Measurements from ENCODE around the gene TYSND1.
A peak's percentile ranks its signal among the peaks of the same experiment; 100 is the strongest.

Gene TYSND1

GRCh38 chr10:70148516-70148915 lies 2.0 kb upstream of the TYSND1 start:
- H3K4me3 Mint-ChIP-seq, result no peak overlapping the region
- no peaks in the 10 kb centered on the region for H3K27me3 Mint-ChIP-seq
- peaks cover 68% of the 10 kb centered on the region for H3K36me3 Mint-ChIP-seq (ENCODE audit: low read depth)
- H3K4me1 Mint-ChIP-seq (ENCODE audit: low read depth), result peaks cover 34% of the 10 kb centered on the region
- no peaks in the 10 kb centered on the region for H3K9me3 Mint-ChIP-seq
- H3K27ac Mint-ChIP-seq, result peak overlapping the region; percentile 59
- no peak for DNase-seq

GRCh38 chr10:70147259-70147625 lies 742 bp upstream of the TYSND1 start:
- Mint-ChIP-seq H3K4me1 (ENCODE audit: low read depth) (peaks cover 41% of the 10 kb centered on the region), H3K27ac (peak overlapping the region; percentile 96), H3K27me3 (no peaks in the 10 kb centered on the region), H3K9me3 (no peaks in the 10 kb centered on the region), H3K4me3 (peak overlapping the region; percentile 88), H3K36me3 (ENCODE audit: low read depth) (peaks cover 63% of the 10 kb centered on the region)
- DNase-seq, result no peak

GRCh38 chr10:70145666-70146488 lies 623 bp downstream of the TYSND1 start:
- H3K27me3 Mint-ChIP-seq, result no peaks in the 10 kb centered on the region
- H3K36me3 Mint-ChIP-seq (ENCODE audit: low read depth), result peaks cover 49% of the 10 kb centered on the region
- H3K4me1 Mint-ChIP-seq (ENCODE audit: low read depth), result peaks cover 38% of the 10 kb centered on the region
- peak; percentile 85 for DNase-seq
- no peaks in the 10 kb centered on the region for H3K9me3 Mint-ChIP-seq
- H3K4me3 Mint-ChIP-seq, result peak overlapping the region; percentile 88
- H3K27ac Mint-ChIP-seq, result peak overlapping the region; percentile 96

- no peaks in the 10 kb centered on the region for H3K27me3 Mint-ChIP-seq
- no peak for DNase-seq
- peaks cover 49% of the 10 kb centered on the region for H3K36me3 Mint-ChIP-seq (ENCODE audit: low read depth)
- peak overlapping the region; percentile 88 for H3K4me3 Mint-ChIP-seq
- peak overlapping the region; percentile 82 for H3K27ac Mint-ChIP-seq
- peaks cover 38% of the 10 kb centered on the region for H3K4me1 Mint-ChIP-seq (ENCODE audit: low read depth)
- no peaks in the 10 kb centered on the region for H3K9me3 Mint-ChIP-seq
These were observed 1.3 kb downstream of the TYSND1 start for GRCh38 chr10:70145166-70145665.

- H3K4me3 Mint-ChIP-seq, result peak overlapping the region; percentile 88
- H3K9me3 Mint-ChIP-seq, result no peaks in the 10 kb centered on the region
- peaks cover 38% of the 10 kb centered on the region for H3K4me1 Mint-ChIP-seq (ENCODE audit: low read depth)
- peaks cover 48% of the 10 kb centered on the region for H3K36me3 Mint-ChIP-seq (ENCODE audit: low read depth)
- H3K27me3 Mint-ChIP-seq, result no peaks in the 10 kb centered on the region
- no peak for DNase-seq
- peak overlapping the region; percentile 82 for H3K27ac Mint-ChIP-seq
These were observed 2.0 kb downstream of the TYSND1 start for GRCh38 chr10:70144372-70145110.

- Mint-ChIP-seq H3K4me3 (no peak overlapping the region), H3K36me3 (ENCODE audit: low read depth) (peaks cover 41% of the 10 kb centered on the region), H3K27ac (no peak overlapping the region), H3K9me3 (no peaks in the 10 kb centered on the region), H3K27me3 (no peaks in the 10 kb centered on the region), H3K4me1 (ENCODE audit: low read depth) (peaks cover 35% of the 10 kb centered on the region)
- DNase-seq, result no peak
These were observed 3.9 kb downstream of the TYSND1 start for GRCh38 chr10:70142555-70142954.

GRCh38 chr10:70140297-70140696 lies 6.2 kb downstream of the TYSND1 start:
- no peak for DNase-seq
- Mint-ChIP-seq H3K27ac (no peak overlapping the region), H3K4me3 (no peak overlapping the region), H3K4me1 (ENCODE audit: low read depth) (peaks cover 27% of the 10 kb centered on the region), H3K36me3 (ENCODE audit: low read depth) (peaks cover 29% of the 10 kb centered on the region), H3K9me3 (no peaks in the 10 kb centered on the region), H3K27me3 (no peaks in the 10 kb centered on the region)

GRCh38 chr10:70139997-70140250 lies 6.6 kb downstream of the TYSND1 start:
- H3K27me3 Mint-ChIP-seq, result no peaks in the 10 kb centered on the region

GRCh38 chr10:70139151-70139996 lies 7.1 kb downstream of the TYSND1 start:
- Mint-ChIP-seq H3K27ac (peak overlapping the region; percentile 4), H3K9me3 (no peaks in the 10 kb centered on the region), H3K36me3 (ENCODE audit: low read depth) (peaks cover 29% of the 10 kb centered on the region), H3K4me3 (no peak overlapping the region), H3K4me1 (ENCODE audit: low read depth) (peaks cover 22% of the 10 kb centered on the region), H3K27me3 (no peaks in the 10 kb centered on the region)
- DNase-seq, result no peak

More at GRCh38 chr10:70139997-70140250, 6.6 kb downstream of the TYSND1 start:
- peaks cover 29% of the 10 kb centered on the region for H3K36me3 Mint-ChIP-seq (ENCODE audit: low read depth)
- no peak overlapping the region for H3K4me3 Mint-ChIP-seq
- no peak overlapping the region for H3K27ac Mint-ChIP-seq
- no peak for DNase-seq
- H3K4me1 Mint-ChIP-seq (ENCODE audit: low read depth), result peaks cover 26% of the 10 kb centered on the region
- no peaks in the 10 kb centered on the region for H3K9me3 Mint-ChIP-seq

- H3K4me1 Mint-ChIP-seq (ENCODE audit: low read depth), result peaks cover 11% of the 10 kb centered on the region
- H3K4me3 Mint-ChIP-seq, result no peak overlapping the region
- H3K27ac Mint-ChIP-seq, result no peak overlapping the region
- H3K27me3 Mint-ChIP-seq, result no peaks in the 10 kb centered on the region
- peaks cover 25% of the 10 kb centered on the region for H3K36me3 Mint-ChIP-seq (ENCODE audit: low read depth)
- DNase-seq, result no peak
- no peaks in the 10 kb centered on the region for H3K9me3 Mint-ChIP-seq
These were observed 8.3 kb downstream of the TYSND1 start for GRCh38 chr10:70137927-70138883.

GRCh38 chr10:70137135-70137534 lies 9.4 kb downstream of the TYSND1 start:
- Mint-ChIP-seq H3K36me3 (ENCODE audit: low read depth) (peaks cover 23% of the 10 kb centered on the region), H3K4me3 (no peak overlapping the region), H3K27me3 (peaks cover under 1% of the 10 kb centered on the region), H3K27ac (no peak overlapping the region), H3K9me3 (no peaks in the 10 kb centered on the region), H3K4me1 (ENCODE audit: low read depth) (peaks cover 13% of the 10 kb centered on the region)
- DNase-seq, result peak; percentile 7

- H3K4me3 Mint-ChIP-seq, result no peak overlapping the region
- H3K9me3 Mint-ChIP-seq, result no peaks in the 10 kb centered on the region
- peaks cover 2% of the 10 kb centered on the region for H3K27me3 Mint-ChIP-seq
- H3K36me3 Mint-ChIP-seq (ENCODE audit: low read depth), result peaks cover 26% of the 10 kb centered on the region
- no peak overlapping the region for H3K27ac Mint-ChIP-seq
- DNase-seq, result peak; percentile 17
- peaks cover 25% of the 10 kb centered on the region for H3K4me1 Mint-ChIP-seq (ENCODE audit: low read depth)
These were observed 10.8 kb downstream of the TYSND1 start for GRCh38 chr10:70135684-70136083.

- H3K36me3 Mint-ChIP-seq (ENCODE audit: low read depth), result peaks cover 22% of the 10 kb centered on the region
- no peak for DNase-seq
- no peaks in the 10 kb centered on the region for H3K9me3 Mint-ChIP-seq
- H3K4me1 Mint-ChIP-seq (ENCODE audit: low read depth), result peaks cover 28% of the 10 kb centered on the region
- H3K4me3 Mint-ChIP-seq, result no peak overlapping the region
- H3K27me3 Mint-ChIP-seq, result peaks cover 2% of the 10 kb centered on the region
- H3K27ac Mint-ChIP-seq, result no peak overlapping the region
These were observed 11.5 kb downstream of the TYSND1 start for GRCh38 chr10:70135046-70135445.

Measured in activated T-cell treated with anti-CD3 and anti-CD28 coated beads, Interleukin-2, amount 50 U/mL, for 24 hours (primary cell).